Tibial nerve (tissue), 4 donors: Measurements from ENCODE around the gene GHDC. TPM values are rescaled to one million over a fixed set of nuclear protein-coding genes. Genes with fewer than 3 reads are reported as not detected.
A peak's percentile ranks its signal among the peaks of the same experiment; 100 is the strongest.
"Not testable (repeated sequence)": the region's sequence is repeated elsewhere in the genome, so short reads cannot be mapped to it uniquely, and the experiment has no call there.

Experiments used
- DNase-seq, 2 donors: peaks; one replicate each; pipeline ENCODE4 v3.0.0-alpha.2; 2019; ENCODE audit warnings: low spot score in 2 of 2
- H3K27ac ChIP-seq, 4 donors: fragments of 200-600 bp; sonication (generic) in 3 of 4; one replicate each; pipeline ENCODE4 v1.5.1; 2017 to 2019; ENCODE audit warnings: mild to moderate bottlenecking in 1 of 4
- H3K27me3 ChIP-seq, 2 donors: fragments of 200-600 bp; sonication (generic) in 1 of 2; one replicate each; pipeline versions ENCODE4 v1.5.1 to v1.6.0; 2017 to 2019
- H3K36me3 ChIP-seq, 3 donors: fragments of 200-600 bp; sonication (generic); one replicate each; pipeline ENCODE4 v1.5.1; 2018 to 2019
- H3K4me1 ChIP-seq, 4 donors: fragments of 200-600 bp; sonication (generic) in 3 of 4; one replicate each; pipeline ENCODE4 v1.5.1; 2017 to 2019
- H3K4me3 ChIP-seq, 4 donors: fragments of 200-600 bp; sonication (generic) in 3 of 4; one replicate each; pipeline ENCODE4 v1.5.1; 2017 to 2019; ENCODE audit warnings: mild to moderate bottlenecking in 1 of 4, moderate library complexity in 1 of 4
- H3K9me3 ChIP-seq, 4 donors: fragments of 200-600 bp; sonication (generic) in 3 of 4; one replicate each; pipeline ENCODE4 v1.5.1; 2017 to 2019
- CTCF ChIP-seq, 5 experiments: fragments of 200-600 bp in 3 of 5; fragments of 450-650 bp in 2 of 5; sonication (generic) in 3 of 5; IDR thresholded peaks; one replicate each; pipeline ENCODE4 v1.5.1; 2016 to 2019; ENCODE audit warnings: antibody characterized with exemption in 5 of 5, mild to moderate bottlenecking in 3 of 5, moderate library complexity in 2 of 5
- EP300 ChIP-seq, 2 donors: sonication (generic); formaldehyde crosslinking; IDR thresholded peaks; one replicate each; pipeline ENCODE4 v1.6.1; 2017; ENCODE audit warnings: antibody characterized with exemption in 2 of 2, mild to moderate bottlenecking in 1 of 2
- POLR2A ChIP-seq, 2 donors: fragments of 450-650 bp; IDR thresholded peaks; one replicate each; pipeline ENCODE4 v1.6.1; 2017; ENCODE audit warnings: antibody characterized with exemption in 2 of 2, mild to moderate bottlenecking in 2 of 2, moderate library complexity in 2 of 2
- WGBS, 2 donors: methylation state at CpG; one replicate each; pipeline ENCODE4 v1.1.5; 2018; 5-methylcytosine and 5-hydroxymethylcytosine counted together
- total RNA-seq, 4 donors: library from RNA; depleted of rRNA; stranded (reverse); fragments of >200 nt; gene quantifications; one replicate each; pipeline ENCODE4 v1.1.0, GENCODE V29; 2016

Gene GHDC
- total RNA-seq, 4 donors from 2014 or later = 36.4 to 77.9 (median 40.7) TPM

- Histone ChIP-seq H3K27ac (peak overlapping the region in 2 of 4 donors; percentile 31 to 64), H3K4me1 (peaks cover 0 to 22% (median 0%) of the 10 kb centered on the region in 4 donors)
- peak; percentile 86 to 89 for DNase-seq
Observed at GRCh38 chr17:42211921-42212341, 17.6 kb upstream of the GHDC start.

GRCh38 chr17:42210046-42210445 lies 15.8 kb upstream of the GHDC start:
- peak in 1 of 2 donors; percentile 48 for TF ChIP-seq EP300 (IDR thresholded peaks at IDR 0.05)
- no peak for TF ChIP-seq POLR2A (IDR thresholded peaks at IDR 0.05)
- Histone ChIP-seq H3K9me3 (no peaks in the 10 kb centered on the region), H3K27ac (peak overlapping the region in 1 of 4 donors; percentile 64), H3K4me3 (no peak overlapping the region), H3K4me1 (peaks cover 0 to 22% (median 0%) of the 10 kb centered on the region in 4 donors), H3K36me3 (peaks cover 0 to 99% (median 3%) of the 10 kb centered on the region in 3 donors), H3K27me3 (no peaks in the 10 kb centered on the region)
- 77 to 90% methylated on average over 6 of the region's 6 CpGs for WGBS, 2 donors
- peak; percentile 45 to 65 for DNase-seq

More at GRCh38 chr17:42211921-42212341, 17.6 kb upstream of the GHDC start:
- H3K27me3 ChIP-seq, H3K9me3 ChIP-seq, H3K4me3 ChIP-seq: not testable (repeated sequence)
- TF ChIP-seq EP300 (IDR thresholded peaks at IDR 0.05) = peak in 1 of 2 donors; percentile 68
- H3K36me3 ChIP-seq = peaks cover 0 to 98% (median 7%) of the 10 kb centered on the region in 3 donors
- 49 to 69% methylated on average over 9 of the region's 9 CpGs for WGBS, 2 donors

- WGBS, 2 donors = 69 to 80% methylated on average over 8 of the region's 8 CpGs
- peaks cover 4 to 98% (median 10%) of the 10 kb centered on the region in 3 donors for H3K36me3 ChIP-seq
- not testable (repeated sequence) for H3K9me3 ChIP-seq, H3K4me1 ChIP-seq, DNase-seq, H3K27me3 ChIP-seq, H3K27ac ChIP-seq, H3K4me3 ChIP-seq
Observed at GRCh38 chr17:42206153-42206612, 11.9 kb upstream of the GHDC start.

GRCh38 chr17:42203354-42203753 lies 9.1 kb upstream of the GHDC start:
- 97 to 98% methylated on average over 2 of the region's 2 CpGs for WGBS, 2 donors
- TF ChIP-seq EP300 (IDR thresholded peaks at IDR 0.05) (no peak), POLR2A (IDR thresholded peaks at IDR 0.05) (no peak), CTCF (IDR thresholded peaks at IDR 0.05) (no peak)

GRCh38 chr17:42202696-42203095 lies 8.4 kb upstream of the GHDC start:
- 95% methylated on average over 5 of the region's 5 CpGs for WGBS, 2 donors
- Histone ChIP-seq H3K9me3 (no peaks in the 10 kb centered on the region), H3K4me3 (no peak overlapping the region), H3K36me3 (peaks cover 4 to 86% (median 7%) of the 10 kb centered on the region in 3 donors), H3K4me1 (no peaks in the 10 kb centered on the region), H3K27ac (no peak overlapping the region), H3K27me3 (no peaks in the 10 kb centered on the region)
- DNase-seq = no peak
- TF ChIP-seq CTCF (IDR thresholded peaks at IDR 0.05) (no peak), POLR2A (IDR thresholded peaks at IDR 0.05) (no peak), EP300 (IDR thresholded peaks at IDR 0.05) (no peak)

More at GRCh38 chr17:42203354-42203753, 9.1 kb upstream of the GHDC start:
- Histone ChIP-seq H3K9me3 (no peaks in the 10 kb centered on the region), H3K4me3 (no peak overlapping the region), H3K4me1 (no peaks in the 10 kb centered on the region), H3K36me3 (peaks cover 4 to 92% (median 7%) of the 10 kb centered on the region in 3 donors), H3K27me3 (no peaks in the 10 kb centered on the region), H3K27ac (no peak overlapping the region)
- DNase-seq = no peak

- Histone ChIP-seq H3K27ac (no peak overlapping the region), H3K27me3 (no peaks in the 10 kb centered on the region), H3K4me1 (no peaks in the 10 kb centered on the region), H3K36me3 (peaks cover 4 to 81% (median 7%) of the 10 kb centered on the region in 3 donors), H3K9me3 (no peaks in the 10 kb centered on the region), H3K4me3 (no peak overlapping the region)
- TF ChIP-seq CTCF (IDR thresholded peaks at IDR 0.05) = no peak
- TF ChIP-seq POLR2A (IDR thresholded peaks at IDR 0.05) = no peak
- TF ChIP-seq EP300 (IDR thresholded peaks at IDR 0.05) = no peak
- DNase-seq = no peak
- 91 to 95% methylated on average over 6 of the region's 6 CpGs for WGBS, 2 donors
Observed at GRCh38 chr17:42202159-42202558, 7.9 kb upstream of the GHDC start.

- DNase-seq = no peak
- no peak overlapping the region for H3K27ac ChIP-seq
- H3K9me3 ChIP-seq = no peaks in the 10 kb centered on the region
- H3K4me3 ChIP-seq = no peak overlapping the region
- 87 to 92% methylated on average over 10 of the region's 10 CpGs for whole genome bisulfite sequencing, 2 donors
- peaks cover 4 to 73% (median 7%) of the 10 kb centered on the region in 3 donors for H3K36me3 ChIP-seq
- no peaks in the 10 kb centered on the region for H3K4me1 ChIP-seq
- no peak for TF ChIP-seq POLR2A (IDR thresholded peaks at IDR 0.05)
- no peak for TF ChIP-seq CTCF (IDR thresholded peaks at IDR 0.05)
- TF ChIP-seq EP300 (IDR thresholded peaks at IDR 0.05) = no peak
- H3K27me3 ChIP-seq = no peaks in the 10 kb centered on the region
Observed at GRCh38 chr17:42201458-42201772, 7.1 kb upstream of the GHDC start.
